HEK293 (cell line): ENCODE data around the gene PKLR.

Experiments used
- CTCF ChIA-PET: fragments of 350-600 bp; formaldehyde crosslinking; extraction: SDS; loops from one replicate; lab custom pipeline; 2021; ENCODE audit warnings: antibody characterized with exemption; lab: Yijun Ruan, JAX
- POLR2A ChIA-PET: fragments of 300-600 bp; formaldehyde crosslinking; extraction: SDS; loops from one replicate; lab custom pipeline; 2020; ENCODE audit warnings: antibody characterized with exemption, inconsistent platforms; lab: Yijun Ruan, JAX
- H3K27ac ChIP-seq: fragments of 200-500 bp; sonication (Bioruptor generic); 2 replicates; pipeline ENCODE4 v1.5.1; 2014; ENCODE audit warnings: low read depth, low read length, control low read depth, inconsistent platforms; ENCODE audit errors: extremely low read depth
- H3K36me3 ChIP-seq, 2 experiments: fragments of 200-500 bp in 1 of 2; sonication (Bioruptor generic) in 1 of 2; 1 replicate in 1 of 2; 2 replicates in 1 of 2; pipeline ENCODE4 v1.5.1; 2014 to 2017; ENCODE audit warnings: inconsistent platforms in 2 of 2, low read length in 2 of 2; ENCODE audit not compliant: control insufficient read depth in 2 of 2, insufficient read depth in 1 of 2
- H3K4me1 ChIP-seq: fragments of 200-500 bp; sonication (Bioruptor generic); 2 replicates; pipeline ENCODE4 v1.5.1; 2014; ENCODE audit warnings: mild to moderate bottlenecking, low read length, inconsistent platforms; ENCODE audit not compliant: control insufficient read depth, insufficient read depth
- H3K4me3 ChIP-seq: 2 replicates; pipeline ENCODE4 v1.5.1; 2011; ENCODE audit warnings: low read depth, mild to moderate bottlenecking, control low read depth, low read length, moderate library complexity
- H3K9me3 ChIP-seq: fragments of 200-500 bp; sonication (Bioruptor generic); 2 replicates; pipeline ENCODE4 v1.5.1; 2014; ENCODE audit warnings: low read depth, low read length, inconsistent platforms; ENCODE audit not compliant: control insufficient read depth, insufficient read depth
- BCL11B ChIP-seq: fragments of 450-650 bp; formaldehyde crosslinking; IDR thresholded peaks from 2 replicates; pipeline ENCODE4 v1.5.1; 2016; ENCODE audit warnings: low read depth, missing biosample characterization, missing genetic modification characterization
- EGR2 ChIP-seq: fragments of 450-650 bp; formaldehyde crosslinking; IDR thresholded peaks from 2 replicates; pipeline ENCODE4 v1.5.1; 2016; ENCODE audit warnings: low read depth, missing biosample characterization, missing genetic modification characterization
- KLF17 ChIP-seq: fragments of 450-650 bp; formaldehyde crosslinking; IDR thresholded peaks from 2 replicates; pipeline ENCODE4 v1.5.1; 2016; ENCODE audit warnings: missing biosample characterization, missing genetic modification characterization
- KLF9 ChIP-seq: fragments of 450-650 bp; formaldehyde crosslinking; IDR thresholded peaks from 2 replicates; pipeline ENCODE4 v1.5.1; 2016; ENCODE audit warnings: missing biosample characterization, missing genetic modification characterization, low read depth
- OSR2 ChIP-seq: fragments of 450-650 bp; formaldehyde crosslinking; IDR thresholded peaks from 2 replicates; pipeline ENCODE4 v1.5.1; 2016; ENCODE audit warnings: missing biosample characterization, missing genetic modification characterization
- SETDB1 ChIP-seq: IDR thresholded peaks from one replicate; pipeline ENCODE4 v1.6.1; 2017; ENCODE audit warnings: mild to moderate bottlenecking, low read length, moderate library complexity, mixed read lengths; ENCODE audit not compliant: insufficient read length
- SP3 ChIP-seq: fragments of 450-650 bp; formaldehyde crosslinking; IDR thresholded peaks from 2 replicates; pipeline ENCODE4 v1.5.1; 2016; ENCODE audit warnings: missing biosample characterization, missing genetic modification characterization
- ZBTB17 ChIP-seq: fragments of 450-650 bp; formaldehyde crosslinking; IDR thresholded peaks from 2 replicates; pipeline ENCODE4 v1.5.1; 2016; ENCODE audit warnings: missing biosample characterization, missing genetic modification characterization
- ZBTB20 ChIP-seq: fragments of 450-650 bp; formaldehyde crosslinking; IDR thresholded peaks from 2 replicates; pipeline ENCODE4 v1.5.1; 2016; ENCODE audit warnings: missing biosample characterization, missing genetic modification characterization
- ZBTB6 ChIP-seq: fragments of 450-650 bp; formaldehyde crosslinking; IDR thresholded peaks from 2 replicates; pipeline ENCODE4 v1.5.1; 2017; ENCODE audit warnings: missing biosample characterization, missing genetic modification characterization
- ZNF133 ChIP-seq: fragments of 450-650 bp; formaldehyde crosslinking; IDR thresholded peaks from 2 replicates; pipeline ENCODE4 v1.5.1; 2016; ENCODE audit warnings: missing biosample characterization, missing genetic modification characterization
- ZNF138 ChIP-seq: fragments of 450-650 bp; formaldehyde crosslinking; IDR thresholded peaks from 2 replicates; pipeline ENCODE4 v1.5.1; 2016; ENCODE audit warnings: missing biosample characterization, missing genetic modification characterization, borderline replicate concordance
- ZNF280D ChIP-seq: fragments of 450-650 bp; formaldehyde crosslinking; IDR thresholded peaks from 2 replicates; pipeline ENCODE4 v1.5.1; 2016; ENCODE audit warnings: missing biosample characterization, missing genetic modification characterization
- ZNF366 ChIP-seq: fragments of 450-650 bp; formaldehyde crosslinking; conservative IDR thresholded peaks from 2 replicates; pipeline ENCODE4 v1.5.1; 2016; ENCODE audit warnings: missing biosample characterization, missing genetic modification characterization
- ZNF518A ChIP-seq: fragments of 450-650 bp; formaldehyde crosslinking; conservative IDR thresholded peaks from 2 replicates; pipeline ENCODE4 v1.5.1; 2016; ENCODE audit warnings: low read depth, missing biosample characterization, missing genetic modification characterization
- ZNF654 ChIP-seq: fragments of 450-650 bp; formaldehyde crosslinking; IDR thresholded peaks from 2 replicates; pipeline ENCODE4 v1.5.1; 2016; ENCODE audit warnings: low read depth, missing biosample characterization, missing genetic modification characterization
- ZNF707 ChIP-seq: fragments of 450-650 bp; formaldehyde crosslinking; IDR thresholded peaks from 2 replicates; pipeline ENCODE4 v1.5.1; 2016; ENCODE audit warnings: missing biosample characterization, missing genetic modification characterization
- ZNF843 ChIP-seq: fragments of 450-650 bp; formaldehyde crosslinking; IDR thresholded peaks from 2 replicates; pipeline ENCODE4 v1.5.1; 2016; ENCODE audit warnings: missing biosample characterization, missing genetic modification characterization
- ZSCAN4 ChIP-seq: fragments of 450-650 bp; formaldehyde crosslinking; IDR thresholded peaks from 2 replicates; pipeline ENCODE4 v1.5.1; 2017; ENCODE audit warnings: missing biosample characterization, missing genetic modification characterization
- ZSCAN5A ChIP-seq: fragments of 450-650 bp; formaldehyde crosslinking; IDR thresholded peaks from 2 replicates; pipeline ENCODE4 v1.5.1; 2016; ENCODE audit warnings: missing biosample characterization, missing genetic modification characterization

The PKLR gene

GRCh38 chr1:155278689-155279160 is 22.5 kb downstream of the PKLR start (continued):
- no peak for TF ChIP-seq KLF9 (tag by site-specific recombination)
- no peak for TF ChIP-seq EGR2 (tag by site-specific recombination)
- TF ChIP-seq ZBTB6 (tag by site-specific recombination) = no peak
- no peak for TF ChIP-seq ZNF138 (tag by site-specific recombination)
- peak; percentile 35; the same call in 1 of the 2 replicates for TF ChIP-seq ZNF366 (tag by site-specific recombination)
- no peak for TF ChIP-seq ZBTB17

- no peaks in the 10 kb centered on the region for H3K4me1 ChIP-seq
- H3K9me3 ChIP-seq = no peaks in the 10 kb centered on the region
- peak overlapping the region; percentile 75 for H3K4me3 ChIP-seq
- peaks cover 0 to 5% of the 10 kb centered on the region in 2 experiments; a peak in 1 of 3 replicates for H3K36me3 ChIP-seq
- H3K27ac ChIP-seq = peak overlapping the region; percentile 58; the same call in 1 of the 2 replicates
- ChIA-PET CTCF (interaction anchor here (0.6 to 1.8 kb wide), 7 partner anchors 19 to 53 kb away, joined by 3 to 9 read pairs (median 4); no protein-coding TSS in a partner anchor), POLR2A (interaction anchor here (0.6 to 1.3 kb wide), 6 partner anchors 15 to 278 kb away, joined by 3 to 7 read pairs (median 3); partner anchors contain the start of genes FDPS and SCAMP3)
- TF ChIP-seq OSR2 (no peak), ZNF707 (tag by site-specific recombination) (no peak), ZSCAN4 (tag by site-specific recombination) (no peak), ZBTB20 (tag by site-specific recombination) (peak; percentile 69; the same call in 1 of the 2 replicates), KLF17 (tag by site-specific recombination) (no peak), SETDB1 (no peak), ZBTB17 (0 out of 2 replicates have a peak, but pooled peaks have one; percentile 39), ZNF654 (tag by site-specific recombination) (0 out of 2 replicates have a peak, but pooled peaks have one; percentile 18), ZNF280D (tag by site-specific recombination) (no peak), ZNF133 (tag by site-specific recombination) (no peak), BCL11B (tag by site-specific recombination) (no peak), ZNF843 (tag by site-specific recombination) (no peak), ZNF518A (tag by site-specific recombination) (no peak), ZSCAN5A (tag by site-specific recombination) (no peak), SP3 (tag by site-specific recombination) (peak; percentile 54)
Measured at GRCh38 chr1:155277902-155278688, 23.1 kb downstream of the PKLR start.
